HFFc6 (cell line): ENCODE data around the gene KLF5. TPM values are rescaled to one million over a fixed set of nuclear protein-coding genes. Genes with fewer than 3 reads are reported as not detected.
A peak's percentile ranks its signal among the peaks of the same experiment; 100 is the strongest.

Experiments used
- DNase-seq: peaks from one replicate; pipeline ENCODE4 v3.0.0-alpha.2; 2018
- H3K27ac Mint-ChIP-seq: 2 replicates; pipeline ENCODE4 v1.8.0; 2020; ENCODE audit warnings: mild to moderate bottlenecking, mixed read lengths
- H3K27me3 Mint-ChIP-seq: 2 replicates; pipeline ENCODE4 v1.8.0; 2021; ENCODE audit warnings: mild to moderate bottlenecking, moderate library complexity, mixed read lengths; ENCODE audit not compliant: insufficient read depth
- H3K36me3 Mint-ChIP-seq: 2 replicates; pipeline ENCODE4 v1.8.0; 2021; ENCODE audit warnings: low read depth, mixed read lengths
- H3K4me1 Mint-ChIP-seq: 2 replicates; pipeline ENCODE4 v1.8.0; 2020; ENCODE audit warnings: low read depth, mixed read lengths
- H3K4me3 Mint-ChIP-seq: 2 replicates; pipeline ENCODE4 v1.8.0; 2020; ENCODE audit warnings: mild to moderate bottlenecking, moderate library complexity, mixed read lengths
- H3K9me3 Mint-ChIP-seq: 2 replicates; pipeline ENCODE4 v1.8.0; 2020; ENCODE audit warnings: mild to moderate bottlenecking, mixed read lengths
- CTCF ChIP-seq: fragments of 200-600 bp; sonication (generic); IDR thresholded peaks from 2 replicates; pipeline ENCODE4 v1.5.0; 2021; ENCODE audit warnings: antibody characterized with exemption, mild to moderate bottlenecking
- long read RNA-seq: library from polyadenylated mRNA; unstranded; transcript quantifications from one replicate; pipeline ENCODE4 v2.0.0, GENCODE V29; 2019
- total RNA-seq, 6 experiments: library from RNA; stranded (reverse); fragmentation: NEBNext Ultra II Directional; extraction: Animal tissue kit (Norgen Biotek cat#: 25700); gene quantifications; 2 replicates in 1 of 6; 3 replicates in 5 of 6; pipeline ENCODE4 v1.2.3, GENCODE V29; 2021

Gene KLF5
- 10 to 100 TPM; 20.3 to 37.1 (median 28.5) TPM for total RNA-seq
- long read RNA-seq, transcript KLF5-201 (4 exons, 3,566 nt), result major isoform, 6 of 10 reads
- long read RNA-seq, partial matches to known transcripts, result 0 of 10 reads
- long read RNA-seq, other reads (novel, unspliced or antisense), result 4 of 10 reads

- H3K4me1 Mint-ChIP-seq, result peaks cover 64% of the 10 kb centered on the region
- DNase-seq, result peak; percentile 96
- H3K36me3 Mint-ChIP-seq, result peaks cover 33% of the 10 kb centered on the region
- no peaks in the 10 kb centered on the region; the same call in 1 of the 2 replicates for H3K27me3 Mint-ChIP-seq
- TF ChIP-seq CTCF, result no peak
- peak within 1 kb of the TSS; percentile 100 for H3K4me3 Mint-ChIP-seq
- H3K27ac Mint-ChIP-seq, result peak within 1 kb of the TSS; percentile 95
- H3K9me3 Mint-ChIP-seq, result no peaks in the 10 kb centered on the region
Observed at GRCh38 chr13:73058736-73059459, at the start of gene KLF5. Gene KLF5, plus strand, starts transcription at chr13:73059005. Its CDS starts 323 bp downstream, at chr13:73059328.

GRCh38 chr13:73011751-73012150, 47.1 kb upstream of the KLF5 start:
- Mint-ChIP-seq H3K27ac (no peak overlapping the region), H3K36me3 (peaks cover 4% of the 10 kb centered on the region), H3K4me3 (no peak overlapping the region), H3K4me1 (no peaks in the 10 kb centered on the region), H3K9me3 (no peaks in the 10 kb centered on the region), H3K27me3 (no peaks in the 10 kb centered on the region)
- TF ChIP-seq CTCF, result no peak
- DNase-seq, result no peak

- H3K36me3 Mint-ChIP-seq, result peaks cover 9% of the 10 kb centered on the region; the same call in 1 of the 2 replicates
- H3K9me3 Mint-ChIP-seq, result no peaks in the 10 kb centered on the region
- TF ChIP-seq CTCF, result no peak
- H3K27me3 Mint-ChIP-seq, result no peaks in the 10 kb centered on the region
- H3K27ac Mint-ChIP-seq, result no peak overlapping the region
- H3K4me3 Mint-ChIP-seq, result no peak overlapping the region
- H3K4me1 Mint-ChIP-seq, result peaks cover 14% of the 10 kb centered on the region
- no peak for DNase-seq
Observed at GRCh38 chr13:73015805-73016204, 43.0 kb upstream of the KLF5 start.

- no peak for TF ChIP-seq CTCF
- DNase-seq, result no peak
- H3K27ac Mint-ChIP-seq, result peak overlapping the region; percentile 62; the same call in 1 of the 2 replicates
- no peaks in the 10 kb centered on the region for H3K9me3 Mint-ChIP-seq
- H3K4me3 Mint-ChIP-seq, result no peak overlapping the region
- no peaks in the 10 kb centered on the region for H3K27me3 Mint-ChIP-seq
- H3K4me1 Mint-ChIP-seq, result peaks cover 14% of the 10 kb centered on the region
- H3K36me3 Mint-ChIP-seq, result 0 out of 2 replicates have a peak, but pooled peaks cover 5% of the 10 kb centered on the region
Observed at GRCh38 chr13:73018336-73018735, 40.5 kb upstream of the KLF5 start.

GRCh38 chr13:73025217-73026012, 33.4 kb upstream of the KLF5 start:
- no peaks in the 10 kb centered on the region for H3K9me3 Mint-ChIP-seq
- H3K36me3 Mint-ChIP-seq, result 0 out of 2 replicates have a peak, but pooled peaks cover 3% of the 10 kb centered on the region
- no peak overlapping the region for H3K27ac Mint-ChIP-seq
- no peaks in the 10 kb centered on the region; the same call in 1 of the 2 replicates for H3K27me3 Mint-ChIP-seq
- no peak for DNase-seq
- peaks cover 12% of the 10 kb centered on the region for H3K4me1 Mint-ChIP-seq
- H3K4me3 Mint-ChIP-seq, result no peak overlapping the region
- no peak for TF ChIP-seq CTCF
